KMS-11 (cell line): ENCODE measurements around the gene ARHGDIG.

ENCODE experiments used
- H2AFZ ChIP-seq: fragments of 200-600 bp; sonication (generic); 2 replicates; pipeline ENCODE4 v1.6.1; 2016; ENCODE audit warnings: antibody characterized with exemption, mixed run types, low read depth
- H3K27ac ChIP-seq: fragments of 200-600 bp; sonication (generic); 2 replicates; pipeline ENCODE4 v1.6.1; 2016; ENCODE audit warnings: mild to moderate bottlenecking, mixed run types
- H3K27me3 ChIP-seq: fragments of 200-600 bp; sonication (generic); 2 replicates; pipeline ENCODE4 v1.6.1; 2017; ENCODE audit warnings: mild to moderate bottlenecking, low read depth, mixed run types, moderate library complexity; ENCODE audit not compliant: insufficient read depth
- H3K36me3 ChIP-seq: fragments of 200-600 bp; sonication (generic); 2 replicates; pipeline ENCODE4 v1.6.1; 2017; ENCODE audit warnings: mild to moderate bottlenecking, mixed run types; ENCODE audit not compliant: insufficient read depth
- H3K4me1 ChIP-seq: fragments of 200-600 bp; sonication (generic); 2 replicates; pipeline ENCODE4 v1.6.1; 2016; ENCODE audit warnings: mild to moderate bottlenecking, low read depth, mixed run types; ENCODE audit not compliant: poor library complexity, severe bottlenecking
- H3K4me2 ChIP-seq: fragments of 200-600 bp; sonication (generic); 2 replicates; pipeline ENCODE4 v1.7.0; 2016; ENCODE audit warnings: mild to moderate bottlenecking, mixed run types
- H3K4me3 ChIP-seq: fragments of 200-600 bp; sonication (generic); IDR thresholded peaks from 2 replicates; pipeline ENCODE4 v1.6.1; 2017; ENCODE audit warnings: low read depth, low read length, mixed read lengths; ENCODE audit not compliant: insufficient read depth
- H3K79me2 ChIP-seq: fragments of 200-600 bp; sonication (generic); 2 replicates; pipeline ENCODE4 v1.6.1; 2016; ENCODE audit warnings: low read depth, mixed run types; ENCODE audit not compliant: insufficient read depth
- H3K9ac ChIP-seq: fragments of 200-600 bp; sonication (generic); 2 replicates; pipeline ENCODE4 v1.6.1; 2016; ENCODE audit warnings: mild to moderate bottlenecking, mixed run types
- H4K20me1 ChIP-seq: fragments of 200-600 bp; sonication (generic); 2 replicates; pipeline ENCODE4 v1.6.1; 2016; ENCODE audit warnings: mild to moderate bottlenecking, mixed run types; ENCODE audit not compliant: insufficient read depth
- TF ChIP-seq, protein P1 (sequence below): fragments of 200-600 bp; sonication (generic); conservative IDR thresholded peaks from 2 replicates; pipeline ENCODE4 v1.6.1; 2017; ENCODE audit warnings: low read depth, mild to moderate bottlenecking, antibody characterized with exemption, low read length, moderate library complexity, mixed read lengths

ARHGDIG gene

DNA sequence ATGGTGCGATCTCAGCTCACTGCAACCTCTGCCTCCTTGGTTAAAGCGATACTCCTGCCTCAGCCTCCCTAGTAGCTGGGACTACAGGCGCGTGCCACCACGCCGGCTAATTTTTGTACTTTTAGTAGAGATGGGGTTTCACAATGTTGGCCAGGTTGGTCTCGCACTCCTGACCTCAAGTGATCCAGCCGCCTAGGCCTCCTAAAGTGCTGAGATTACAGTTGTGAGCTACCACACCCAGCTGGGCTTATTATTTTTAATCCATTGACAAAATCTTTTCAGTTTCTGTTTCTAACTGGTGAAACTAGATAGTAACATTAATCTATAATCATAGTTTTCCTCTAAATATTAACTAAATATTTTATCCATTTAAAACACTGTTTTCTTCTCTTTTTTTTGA lies 39.8 kb upstream of the ARHGDIG start:
- H3K4me2 ChIP-seq = no peak overlapping the region; the same call in 1 of the 2 replicates
- no peak overlapping the region for H2AFZ ChIP-seq
- H4K20me1 ChIP-seq = no peaks in the 10 kb centered on the region
- no peaks in the 10 kb centered on the region for H3K27me3 ChIP-seq
- H3K36me3 ChIP-seq = no peaks in the 10 kb centered on the region
- TF ChIP-seq, protein P1, sequence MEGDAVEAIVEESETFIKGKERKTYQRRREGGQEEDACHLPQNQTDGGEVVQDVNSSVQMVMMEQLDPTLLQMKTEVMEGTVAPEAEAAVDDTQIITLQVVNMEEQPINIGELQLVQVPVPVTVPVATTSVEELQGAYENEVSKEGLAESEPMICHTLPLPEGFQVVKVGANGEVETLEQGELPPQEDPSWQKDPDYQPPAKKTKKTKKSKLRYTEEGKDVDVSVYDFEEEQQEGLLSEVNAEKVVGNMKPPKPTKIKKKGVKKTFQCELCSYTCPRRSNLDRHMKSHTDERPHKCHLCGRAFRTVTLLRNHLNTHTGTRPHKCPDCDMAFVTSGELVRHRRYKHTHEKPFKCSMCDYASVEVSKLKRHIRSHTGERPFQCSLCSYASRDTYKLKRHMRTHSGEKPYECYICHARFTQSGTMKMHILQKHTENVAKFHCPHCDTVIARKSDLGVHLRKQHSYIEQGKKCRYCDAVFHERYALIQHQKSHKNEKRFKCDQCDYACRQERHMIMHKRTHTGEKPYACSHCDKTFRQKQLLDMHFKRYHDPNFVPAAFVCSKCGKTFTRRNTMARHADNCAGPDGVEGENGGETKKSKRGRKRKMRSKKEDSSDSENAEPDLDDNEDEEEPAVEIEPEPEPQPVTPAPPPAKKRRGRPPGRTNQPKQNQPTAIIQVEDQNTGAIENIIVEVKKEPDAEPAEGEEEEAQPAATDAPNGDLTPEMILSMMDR = no peak
- H3K4me1 ChIP-seq = peaks cover 25% of the 10 kb centered on the region
- no peaks in the 10 kb centered on the region for H3K79me2 ChIP-seq
- no peak overlapping the region for H3K9ac ChIP-seq
- H3K27ac ChIP-seq = no peak overlapping the region
- H3K4me3 ChIP-seq = no peak overlapping the region

DNA sequence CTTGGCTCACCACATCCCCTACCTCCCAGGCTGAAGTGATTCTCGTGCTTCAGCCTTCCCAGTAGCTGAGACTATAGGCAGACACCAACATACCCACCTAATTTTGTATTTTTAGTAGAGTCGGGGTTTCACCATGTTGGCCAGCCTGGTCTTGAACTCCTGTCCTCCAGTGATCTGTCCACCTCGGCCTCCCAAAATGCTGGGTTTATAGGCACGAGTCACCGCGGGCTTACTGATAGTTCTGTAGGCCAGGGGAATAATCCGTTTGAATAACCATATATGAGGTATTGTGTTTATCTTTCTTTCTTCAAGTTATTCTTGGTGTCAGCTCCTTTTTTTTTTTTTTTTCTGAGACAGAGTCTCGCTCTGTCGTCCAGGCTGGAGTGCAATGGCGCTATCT lies 38.1 kb upstream of the ARHGDIG start:
- Histone ChIP-seq H3K4me2 (no peak overlapping the region), H3K79me2 (no peaks in the 10 kb centered on the region), H2AFZ (no peak overlapping the region), H3K36me3 (no peaks in the 10 kb centered on the region), H3K27ac (no peak overlapping the region), H4K20me1 (no peaks in the 10 kb centered on the region), H3K27me3 (no peaks in the 10 kb centered on the region), H3K4me1 (peaks cover 19% of the 10 kb centered on the region), H3K9ac (no peak overlapping the region), H3K4me3 (no peak overlapping the region)
- TF ChIP-seq, protein P1 = no peak

DNA sequence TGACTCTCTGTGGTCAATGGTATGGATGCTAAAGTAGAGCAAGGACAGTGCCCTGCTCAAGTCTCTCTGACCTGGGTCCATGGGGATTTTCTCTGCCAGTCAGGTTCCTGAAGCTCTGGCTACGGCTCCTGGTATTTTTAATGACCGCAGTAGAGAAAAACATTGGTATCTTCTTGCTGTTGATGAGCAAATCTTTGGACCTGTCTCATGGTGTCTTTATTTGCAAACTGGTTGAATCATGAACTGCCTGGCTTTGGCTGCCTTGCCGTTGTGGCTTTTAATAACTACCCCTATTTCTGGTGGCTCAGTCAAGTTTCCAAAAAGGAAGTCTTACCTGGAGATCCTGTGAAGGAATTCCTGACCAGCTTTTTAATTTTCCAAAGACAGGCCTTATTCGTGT lies 37.0 kb upstream of the ARHGDIG start:
- peaks cover 19% of the 10 kb centered on the region for H3K4me1 ChIP-seq
- no peaks in the 10 kb centered on the region for H4K20me1 ChIP-seq
- no peak overlapping the region for H3K4me3 ChIP-seq
- no peak overlapping the region for H3K4me2 ChIP-seq
- no peak overlapping the region for H3K27ac ChIP-seq
- no peaks in the 10 kb centered on the region for H3K36me3 ChIP-seq
- no peak overlapping the region for H2AFZ ChIP-seq
- no peaks in the 10 kb centered on the region for H3K79me2 ChIP-seq
- H3K27me3 ChIP-seq = no peaks in the 10 kb centered on the region
- TF ChIP-seq, protein P1 = no peak
- H3K9ac ChIP-seq = no peak overlapping the region

DNA sequence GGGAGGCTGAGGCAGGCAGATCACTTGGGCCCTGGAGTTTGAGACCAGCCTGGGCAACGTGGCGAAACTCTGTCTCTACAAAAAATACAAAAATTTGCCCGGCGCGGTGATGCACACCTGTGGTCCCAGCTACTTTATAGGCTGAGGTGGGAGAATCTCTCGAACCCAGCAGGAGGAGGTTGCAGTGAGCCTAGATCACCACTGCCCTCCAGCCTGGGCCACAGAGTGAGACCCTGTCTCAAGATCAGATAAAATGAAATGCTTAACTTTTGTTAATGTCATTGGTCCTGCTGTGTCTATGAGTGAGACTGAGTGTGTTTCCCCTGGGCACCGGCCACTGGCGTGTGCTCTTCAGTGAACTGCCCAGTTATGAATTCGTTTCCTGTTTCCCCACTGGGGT lies 35.3 kb upstream of the ARHGDIG start:
- H3K9ac ChIP-seq = no peak overlapping the region
- H3K36me3 ChIP-seq = no peaks in the 10 kb centered on the region
- no peak overlapping the region for H2AFZ ChIP-seq
- H3K27me3 ChIP-seq = no peaks in the 10 kb centered on the region
- H3K27ac ChIP-seq = no peak overlapping the region
- no peak overlapping the region for H3K4me3 ChIP-seq
- peaks cover 9% of the 10 kb centered on the region for H3K4me1 ChIP-seq
- no peaks in the 10 kb centered on the region for H4K20me1 ChIP-seq
- H3K4me2 ChIP-seq = no peak overlapping the region
- TF ChIP-seq, protein P1 = no peak
- no peaks in the 10 kb centered on the region for H3K79me2 ChIP-seq
